GM19239 (cell line): ENCODE results near the gene GIN1.
"Not testable (repeated sequence)": the region's sequence is repeated elsewhere in the genome, so short reads cannot be mapped to it uniquely, and the experiment has no call there.

Experiments
- DNase-seq: peaks from one replicate; pipeline ENCODE4 v3.0.0; 2011; ENCODE audit warnings: low spot score; ENCODE audit not compliant: insufficient read length
- FAIRE-seq: peaks from 2 replicates; lab custom pipeline; 2011; peaks lifted over from hg19 to GRCh38; lab: Jason Lieb, UNC

GIN1 gene

DNA sequence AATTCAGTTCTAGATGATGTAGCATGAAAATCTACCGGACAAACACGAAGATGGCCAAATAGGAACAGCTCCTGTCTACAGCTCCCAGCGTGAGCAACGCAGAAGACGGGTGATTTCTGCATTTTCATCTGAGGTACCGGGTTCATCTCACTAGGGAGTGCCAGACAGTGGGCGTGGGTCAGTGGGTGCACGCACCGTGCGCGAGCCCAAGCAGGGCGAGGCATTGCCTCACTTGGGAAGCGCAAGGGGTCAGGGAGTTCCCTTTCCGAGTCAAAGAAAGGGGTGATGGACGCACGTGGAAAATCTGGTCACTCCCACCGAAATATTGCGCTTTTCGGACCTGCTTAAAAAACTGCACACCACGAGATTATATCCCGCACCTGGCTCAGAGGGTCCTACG is 73.2 kb downstream of the GIN1 start:
- not testable (repeated sequence) for FAIRE-seq, DNase-seq

DNA sequence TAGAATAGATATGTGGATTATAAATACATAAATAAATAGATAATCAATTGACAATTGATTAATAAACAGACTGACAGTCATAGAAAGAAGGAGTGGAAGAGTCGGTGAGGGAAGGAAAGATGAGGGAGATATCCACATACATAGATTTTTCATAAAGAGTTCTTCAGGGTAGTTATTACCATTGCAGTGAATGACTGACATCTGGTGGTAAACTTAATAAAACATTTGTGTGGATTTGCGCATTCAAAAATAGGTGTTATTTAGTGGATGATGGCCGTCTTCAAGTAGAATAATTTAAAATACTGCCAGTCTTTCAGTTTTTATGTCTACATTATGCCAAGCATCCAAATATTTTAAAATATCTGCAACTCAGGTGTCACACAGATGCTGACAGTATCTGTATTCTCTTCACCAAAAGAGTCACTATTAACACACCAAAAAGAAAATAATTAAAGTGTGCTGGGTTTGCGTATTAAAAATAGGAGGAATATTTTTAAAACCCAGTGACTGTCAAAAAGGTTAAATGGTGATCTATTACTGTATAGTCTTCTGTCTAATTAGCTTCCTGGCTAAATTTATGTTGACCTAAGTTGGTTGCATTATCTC is 78.8 kb downstream of the GIN1 start:
- FAIRE-seq: no peak
- DNase-seq: no peak

DNA sequence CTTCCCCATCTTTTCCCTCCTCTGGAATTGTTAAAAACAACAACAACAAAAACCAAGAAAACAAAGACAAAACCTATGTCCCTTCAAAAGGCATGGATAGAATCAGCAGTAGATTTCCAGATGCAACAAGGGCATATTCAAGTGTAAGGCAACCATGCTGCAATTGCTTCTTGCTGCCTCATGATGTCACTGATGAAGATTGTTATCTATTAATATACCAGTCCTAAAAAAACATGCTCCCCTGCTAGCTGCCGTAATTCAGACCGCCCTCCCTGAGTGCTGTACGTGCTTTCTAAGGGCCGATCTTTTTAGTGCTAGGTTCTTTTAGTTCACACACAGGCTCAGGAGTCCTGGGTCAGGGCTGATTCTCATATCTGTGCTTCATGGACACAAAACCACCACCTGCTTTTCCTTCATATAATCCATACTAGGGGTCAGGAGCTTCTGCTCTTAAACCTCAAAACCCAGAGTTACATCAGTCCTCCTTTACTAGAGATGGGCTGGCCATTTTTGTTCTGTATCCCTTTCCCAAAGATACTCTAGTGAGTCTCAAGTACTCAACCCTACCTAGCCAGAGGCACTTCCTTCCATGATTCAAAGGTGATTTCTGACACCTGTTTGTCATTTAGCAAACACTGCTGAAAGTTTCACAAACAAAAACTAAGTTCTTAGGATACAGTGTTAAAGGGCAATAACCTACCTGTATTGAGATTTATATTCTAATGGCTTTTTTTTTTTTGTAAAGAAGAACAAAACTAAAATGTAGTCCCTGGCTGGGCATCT is 82.1 kb downstream of the GIN1 start:
- no peak for DNase-seq
- peak; percentile 68 for FAIRE-seq

DNA sequence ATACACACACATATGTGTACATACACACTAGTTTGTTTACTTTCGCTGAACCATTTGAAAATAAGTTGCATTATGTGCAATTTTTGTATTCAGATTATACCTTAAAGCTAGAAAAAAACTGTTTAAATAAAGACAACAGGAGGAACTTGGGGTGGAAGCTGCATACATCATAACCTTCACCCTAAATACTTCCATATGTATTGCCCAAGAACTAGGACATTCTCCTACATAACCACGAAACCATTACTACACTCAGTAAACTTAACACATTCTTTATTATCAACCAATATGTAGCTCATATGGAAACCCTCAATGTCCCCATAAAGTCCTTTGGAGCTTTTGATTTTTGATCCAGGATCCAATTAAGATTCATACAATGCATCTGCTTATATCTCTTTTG is 83.3 kb downstream of the GIN1 start:
- no peak for FAIRE-seq
- no peak for DNase-seq
